ENCODE measurements around the gene EZH1. TPM values are rescaled to one million over a fixed set of nuclear protein-coding genes. Genes with fewer than 3 reads are reported as not detected.

The EZH1 gene
- total and polyA plus RNA-seq, 2 experiments from 2014 or later, result 9.5 to 22.5 TPM

- no peaks in the 10 kb centered on the region for H3K79me2 ChIP-seq
- no peak for DNase-seq (ENCODE audit: low spot score)
These were observed 6.8 kb upstream of the EZH1 start for GRCh38 chr17:42751628-42752027.

GRCh38 chr17:42750739-42751344, 6.0 kb upstream of the EZH1 start:
- H3K27ac ChIP-seq, result no peak overlapping the region
- H3K4me2 ChIP-seq, result no peak overlapping the region
- WGBS (ENCODE audit: low lambda C conversion rate, missing lambda C conversion rate), result 50% methylated on average over 3 of the region's 3 CpGs
- DNase-seq (ENCODE audit: low spot score), result no peak
- no peaks in the 10 kb centered on the region for H4K20me1 ChIP-seq (ENCODE audit: insufficient read depth, poor library complexity, severe bottlenecking)
- no peaks in the 10 kb centered on the region for H3K9me3 ChIP-seq (ENCODE audit: low read depth)
- H3K4me3 ChIP-seq, result no peak overlapping the region
- H3K4me1 ChIP-seq (ENCODE audit: insufficient read depth), result no peaks in the 10 kb centered on the region
- TF ChIP-seq CTCF (IDR thresholded peaks at IDR 0.05; ENCODE audit: poor library complexity) (no peak), EZH2 (IDR thresholded peaks at IDR 0.05; ENCODE audit: borderline replicate concordance) (no peak), EZH2phosphoT487 (IDR thresholded peaks at IDR 0.05; ENCODE audit: low read depth, severe bottlenecking, unreplicated experiment) (no peak)
- no peaks in the 10 kb centered on the region for H3K36me3 ChIP-seq (replicated peaks; ENCODE audit: insufficient read depth, low read depth)
- H2AFZ ChIP-seq, result no peak overlapping the region
- no peaks in the 10 kb centered on the region for H3K9me2 ChIP-seq (replicated peaks; ENCODE audit: insufficient read depth)
- no peaks in the 10 kb centered on the region for H3K27me3 ChIP-seq
- no peaks in the 10 kb centered on the region for H3K79me2 ChIP-seq

More at GRCh38 chr17:42751628-42752027, 6.8 kb upstream of the EZH1 start:
- Histone ChIP-seq H3K36me3 (replicated peaks; ENCODE audit: insufficient read depth, low read depth) (no peaks in the 10 kb centered on the region), H3K4me2 (no peak overlapping the region), H3K4me1 (ENCODE audit: insufficient read depth) (no peaks in the 10 kb centered on the region), H3K9me3 (ENCODE audit: low read depth) (no peaks in the 10 kb centered on the region), H2AFZ (no peak overlapping the region), H3K4me3 (no peak overlapping the region), H3K9me2 (replicated peaks; ENCODE audit: insufficient read depth) (no peaks in the 10 kb centered on the region), H3K27me3 (no peaks in the 10 kb centered on the region), H4K20me1 (ENCODE audit: insufficient read depth, poor library complexity, severe bottlenecking) (no peaks in the 10 kb centered on the region), H3K27ac (no peak overlapping the region)
- WGBS (ENCODE audit: low lambda C conversion rate, missing lambda C conversion rate), result 65% methylated on average over 7 of the region's 7 CpGs
- TF ChIP-seq EZH2phosphoT487 (IDR thresholded peaks at IDR 0.05; ENCODE audit: low read depth, severe bottlenecking, unreplicated experiment) (no peak), EZH2 (IDR thresholded peaks at IDR 0.05; ENCODE audit: borderline replicate concordance) (no peak), CTCF (IDR thresholded peaks at IDR 0.05; ENCODE audit: poor library complexity) (no peak)

- Histone ChIP-seq H3K4me1 (ENCODE audit: insufficient read depth) (no peaks in the 10 kb centered on the region), H3K9me2 (replicated peaks; ENCODE audit: insufficient read depth) (no peaks in the 10 kb centered on the region), H3K27me3 (no peaks in the 10 kb centered on the region), H4K20me1 (ENCODE audit: insufficient read depth, poor library complexity, severe bottlenecking) (no peaks in the 10 kb centered on the region), H2AFZ (no peak overlapping the region), H3K36me3 (replicated peaks; ENCODE audit: insufficient read depth, low read depth) (no peaks in the 10 kb centered on the region), H3K79me2 (no peaks in the 10 kb centered on the region), H3K4me2 (no peak overlapping the region), H3K9me3 (ENCODE audit: low read depth) (no peaks in the 10 kb centered on the region), H3K27ac (no peak overlapping the region), H3K4me3 (no peak overlapping the region)
- 76% methylated on average over 11 of the region's 11 CpGs for WGBS (ENCODE audit: low lambda C conversion rate, missing lambda C conversion rate)
- no peak for DNase-seq (ENCODE audit: low spot score)
- TF ChIP-seq EZH2 (IDR thresholded peaks at IDR 0.05; ENCODE audit: borderline replicate concordance) (no peak), CTCF (IDR thresholded peaks at IDR 0.05; ENCODE audit: poor library complexity) (no peak), EZH2phosphoT487 (IDR thresholded peaks at IDR 0.05; ENCODE audit: low read depth, severe bottlenecking, unreplicated experiment) (no peak)
These were observed 4.3 kb upstream of the EZH1 start for GRCh38 chr17:42748908-42749798.
